Ectodermal cell (in vitro differentiated cells): ENCODE measurements around the gene ZNF416.

Source experiments
- H3K27ac ChIP-seq: 2 replicates; pipeline ENCODE4 v1.7.0; 2013; ENCODE audit warnings: mild to moderate bottlenecking, low read depth, low read length; ENCODE audit not compliant: insufficient read depth, poor library complexity, severe bottlenecking
- H3K27me3 ChIP-seq: 2 replicates; pipeline ENCODE4 v1.7.0; 2013; ENCODE audit warnings: mild to moderate bottlenecking, low read length; ENCODE audit not compliant: insufficient read depth, control insufficient read depth, poor library complexity, severe bottlenecking
- H3K36me3 ChIP-seq: one replicate; pipeline ENCODE4 v1.7.0; 2013; ENCODE audit warnings: low read length; ENCODE audit not compliant: control insufficient read depth, insufficient read depth
- H3K4me1 ChIP-seq: one replicate; pipeline ENCODE4 v1.7.0; 2013; ENCODE audit warnings: low read length; ENCODE audit not compliant: control insufficient read depth, insufficient read depth
- H3K4me3 ChIP-seq: 2 replicates; pipeline ENCODE4 v1.7.0; 2013; ENCODE audit warnings: low read depth, low read length, control low read depth; ENCODE audit not compliant: insufficient read depth
- H3K9me3 ChIP-seq: 2 replicates; pipeline ENCODE4 v1.7.0; 2013; ENCODE audit warnings: mild to moderate bottlenecking, low read length, moderate library complexity; ENCODE audit not compliant: control insufficient read depth
- WGBS, 2 experiments: methylation state at CpG; one replicate each; pipeline ENCODE4 v1.1.7; 2013; ENCODE audit warnings: missing lambda C conversion rate in 2 of 2; 5-methylcytosine and 5-hydroxymethylcytosine counted together

Gene ZNF416

GRCh38 chr19:57559404-57560025 lies 19.2 kb downstream of the ZNF416 start, which contains the start of gene ZNF550:
Gene ZNF550 (minus strand): TSS chr19:57559863. CDS start chr19:57559682, 181 bp downstream.
- Histone ChIP-seq H3K27ac (no peak within 1 kb of the TSS), H3K27me3 (no peaks in the 10 kb centered on the region)
- 0 to 1% methylated on average over 56 of the region's 56 CpGs for WGBS, 2 experiments

DNA sequence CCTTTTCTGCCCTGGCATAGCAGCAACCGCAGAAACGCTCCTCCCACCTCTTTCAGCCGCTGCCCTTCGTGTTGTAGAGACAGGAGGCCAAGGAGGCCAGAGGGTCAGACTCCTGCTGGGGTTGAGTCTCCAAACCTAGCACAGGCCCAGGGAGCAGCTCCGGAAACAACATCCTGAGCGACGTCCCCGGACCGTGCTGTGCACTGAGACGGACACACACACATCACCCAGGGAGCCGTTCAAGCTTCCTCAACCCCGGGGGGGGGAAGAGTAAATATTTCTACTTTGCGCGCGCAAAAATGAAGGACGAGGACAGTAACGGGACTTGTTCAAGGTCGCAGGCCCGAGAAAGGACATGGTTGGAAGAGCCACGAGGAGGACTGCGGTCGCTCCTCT lies 19.7 kb downstream of the ZNF416 start:
- peaks cover 19% of the 10 kb centered on the region for H3K36me3 ChIP-seq
- no peak overlapping the region for H3K27ac ChIP-seq
- peaks cover 3% of the 10 kb centered on the region for H3K9me3 ChIP-seq
- WGBS, 2 experiments: 2 to 3% methylated on average over 22 of the region's 22 CpGs
- H3K27me3 ChIP-seq: no peaks in the 10 kb centered on the region
- H3K4me3 ChIP-seq: peak overlapping the region; percentile 87
- no peaks in the 10 kb centered on the region for H3K4me1 ChIP-seq

More at GRCh38 chr19:57559404-57560025, 19.2 kb downstream of the ZNF416 start, which contains the start of gene ZNF550:
- Histone ChIP-seq H3K36me3 (peaks cover 15% of the 10 kb centered on the region), H3K4me1 (no peaks in the 10 kb centered on the region), H3K4me3 (peak within 1 kb of the TSS; percentile 87), H3K9me3 (peaks cover 3% of the 10 kb centered on the region)

- Histone ChIP-seq H3K4me3 (peak overlapping the region; percentile 87), H3K27ac (no peak overlapping the region), H3K9me3 (peaks cover 3% of the 10 kb centered on the region), H3K27me3 (no peaks in the 10 kb centered on the region), H3K4me1 (no peaks in the 10 kb centered on the region), H3K36me3 (peaks cover 19% of the 10 kb centered on the region)
- WGBS, 2 experiments: 61 to 66% methylated on average over 6 of the region's 6 CpGs
These were observed 20.2 kb downstream of the ZNF416 start for GRCh38 chr19:57558525-57558924.

DNA sequence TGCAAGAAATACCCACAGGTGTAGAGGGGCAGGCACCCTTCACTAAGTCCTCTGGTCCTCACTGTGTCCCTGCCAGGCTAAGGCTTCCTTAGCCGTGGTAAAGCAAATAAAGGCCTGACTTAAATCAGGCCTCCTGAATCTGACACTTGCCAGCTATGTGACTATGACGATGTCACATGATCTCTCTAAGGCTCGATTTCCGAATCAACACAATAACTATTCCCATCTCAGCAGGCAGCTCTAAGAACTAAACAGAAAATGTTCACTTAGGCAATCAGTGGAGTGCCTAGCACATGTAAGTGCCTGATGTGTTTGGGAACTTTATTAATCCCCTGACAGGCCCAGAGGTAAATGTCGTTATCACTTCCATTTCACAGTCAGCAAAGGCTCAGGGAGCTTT lies 21.1 kb downstream of the ZNF416 start:
- Histone ChIP-seq H3K4me1 (no peaks in the 10 kb centered on the region), H3K27me3 (no peaks in the 10 kb centered on the region), H3K27ac (no peak overlapping the region), H3K36me3 (peaks cover 20% of the 10 kb centered on the region), H3K4me3 (no peak overlapping the region), H3K9me3 (peaks cover 3% of the 10 kb centered on the region)
- 94 to 95% methylated on average over 5 of the region's 5 CpGs for WGBS, 2 experiments

GRCh38 chr19:57552432-57552831 lies 26.3 kb downstream of the ZNF416 start:
- Histone ChIP-seq H3K4me3 (no peak overlapping the region), H3K9me3 (peaks cover 4% of the 10 kb centered on the region), H3K27ac (no peak overlapping the region), H3K27me3 (no peaks in the 10 kb centered on the region), H3K4me1 (no peaks in the 10 kb centered on the region), H3K36me3 (peaks cover 68% of the 10 kb centered on the region)
- 95 to 96% methylated on average over 2 of the region's 2 CpGs for WGBS, 2 experiments

DNA sequence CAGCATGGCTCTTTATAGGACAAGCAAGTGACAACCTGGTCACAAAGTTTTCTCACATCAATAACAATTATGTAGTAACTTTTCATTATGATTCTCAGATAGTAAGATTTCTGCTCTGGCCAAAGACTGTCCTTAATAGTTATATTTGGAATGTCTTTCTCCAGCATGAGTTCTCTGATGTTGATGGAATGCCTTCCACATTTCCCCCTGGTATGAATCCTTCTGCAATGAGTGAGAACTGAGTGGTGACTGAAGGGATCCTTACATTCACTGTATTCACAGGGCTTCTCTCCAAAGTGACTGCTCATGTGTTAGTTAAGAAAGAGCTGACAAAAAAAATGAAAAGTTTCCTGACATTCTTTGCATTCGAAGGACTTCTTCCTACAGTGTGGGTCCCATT lies 32.2 kb downstream of the ZNF416 start:
- H3K9me3 ChIP-seq: peaks cover 7% of the 10 kb centered on the region
- H3K27me3 ChIP-seq: no peaks in the 10 kb centered on the region
- peaks cover 80% of the 10 kb centered on the region for H3K36me3 ChIP-seq
- H3K27ac ChIP-seq: no peak overlapping the region
- H3K4me3 ChIP-seq: no peak overlapping the region
- 91 to 100% methylated on average over 1 of the region's 1 CpG for WGBS, 2 experiments
- H3K4me1 ChIP-seq: no peaks in the 10 kb centered on the region

GRCh38 chr19:57537953-57538547 lies 40.7 kb downstream of the ZNF416 start:
- Histone ChIP-seq H3K36me3 (peaks cover 78% of the 10 kb centered on the region), H3K4me1 (no peaks in the 10 kb centered on the region), H3K27me3 (no peaks in the 10 kb centered on the region), H3K4me3 (no peak overlapping the region), H3K27ac (no peak overlapping the region), H3K9me3 (peaks cover 23% of the 10 kb centered on the region)
- WGBS, 2 experiments: 92 to 95% methylated on average over 7 of the region's 7 CpGs

DNA sequence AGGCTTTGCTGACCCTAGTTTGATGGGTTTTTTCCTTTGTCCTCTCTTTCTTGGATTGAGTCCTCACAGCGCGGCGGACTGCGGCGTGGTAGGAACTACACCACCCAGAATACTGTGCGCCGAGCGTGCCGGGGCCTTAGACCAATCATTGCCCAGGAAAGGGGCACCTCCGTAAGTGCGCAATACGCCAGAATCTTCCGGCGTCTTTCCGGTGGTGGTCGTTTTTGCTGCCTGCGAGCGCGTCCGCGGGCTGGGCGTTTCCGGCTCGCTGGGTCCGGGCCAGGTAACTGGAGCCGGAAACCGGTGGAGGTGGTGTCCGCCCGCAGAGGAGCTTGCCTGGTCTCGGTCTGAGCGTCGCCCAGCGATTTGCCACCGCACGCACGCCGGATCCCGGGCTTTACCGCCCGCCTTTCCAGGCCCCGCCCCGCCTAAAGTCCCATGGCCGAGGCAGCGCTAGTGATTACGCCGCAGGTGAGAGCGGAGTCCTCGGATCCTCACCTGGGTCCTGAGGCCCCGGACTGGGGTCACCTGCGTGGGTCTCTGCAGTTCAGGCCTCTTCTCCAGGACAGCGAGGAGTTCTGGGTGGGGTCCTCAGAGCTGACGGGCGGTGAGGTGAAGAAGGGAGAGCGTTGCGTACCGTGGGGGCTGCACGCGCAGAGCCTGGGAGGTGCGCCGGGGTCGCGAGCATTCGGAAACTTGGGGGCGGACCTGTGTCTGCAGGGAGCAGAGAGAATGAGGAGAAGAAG lies 51.4 kb downstream of the ZNF416 start, which contains the start of gene ZNF549:
Gene ZNF549, plus strand, starts transcription at position 221 of the 746 bp plus-strand sequence. Its CDS starts 218 bp downstream, at position 439.
- H3K9me3 ChIP-seq: no peaks in the 10 kb centered on the region
- 1% methylated on average over 64 of the region's 64 CpGs for WGBS, 2 experiments
- H3K36me3 ChIP-seq: peaks cover 4% of the 10 kb centered on the region
- H3K27ac ChIP-seq: no peak within 1 kb of the TSS
- no peaks in the 10 kb centered on the region for H3K27me3 ChIP-seq
- peak within 1 kb of the TSS; percentile 74 for H3K4me3 ChIP-seq
- H3K4me1 ChIP-seq: peaks cover 5% of the 10 kb centered on the region
